GM19025 (cell line): Measurements from ENCODE around the gene TMEM140.
"Not testable (repeated sequence)": the region's sequence is repeated elsewhere in the genome, so short reads cannot be mapped to it uniquely, and the experiment has no call there.

Source experiments
- ATAC-seq: cut with Tn5 transposase; IDR thresholded peaks from one replicate; pipeline ENCODE4 v1.9.1; 2021; ENCODE audit warnings: mild to moderate bottlenecking, low read depth, moderate library complexity; ENCODE audit not compliant: unreplicated experiment

Gene TMEM140

GRCh38 chr7:135211946-135212685 is 64.2 kb downstream of the TMEM140 start:
- ATAC-seq, result not testable (repeated sequence)

- no peak for ATAC-seq
These were observed 66.0 kb downstream of the TMEM140 start for GRCh38 chr7:135213831-135214230.

- no peak for ATAC-seq
These were observed 67.3 kb downstream of the TMEM140 start for GRCh38 chr7:135215180-135215579.

- ATAC-seq, result no peak
These were observed 67.8 kb downstream of the TMEM140 start for GRCh38 chr7:135215698-135216097.
